Measurements from ENCODE around the gene CLCN5. TPM values are rescaled to one million over a fixed set of nuclear protein-coding genes. Genes with fewer than 3 reads are reported as not detected.

The CLCN5 gene
- total RNA-seq, 1 donor from 2014 or later = 36.4 TPM

GRCh38 chrX:49896951-49897350, 25.4 kb upstream of the CLCN5 start:
- TF ChIP-seq, protein P1, sequence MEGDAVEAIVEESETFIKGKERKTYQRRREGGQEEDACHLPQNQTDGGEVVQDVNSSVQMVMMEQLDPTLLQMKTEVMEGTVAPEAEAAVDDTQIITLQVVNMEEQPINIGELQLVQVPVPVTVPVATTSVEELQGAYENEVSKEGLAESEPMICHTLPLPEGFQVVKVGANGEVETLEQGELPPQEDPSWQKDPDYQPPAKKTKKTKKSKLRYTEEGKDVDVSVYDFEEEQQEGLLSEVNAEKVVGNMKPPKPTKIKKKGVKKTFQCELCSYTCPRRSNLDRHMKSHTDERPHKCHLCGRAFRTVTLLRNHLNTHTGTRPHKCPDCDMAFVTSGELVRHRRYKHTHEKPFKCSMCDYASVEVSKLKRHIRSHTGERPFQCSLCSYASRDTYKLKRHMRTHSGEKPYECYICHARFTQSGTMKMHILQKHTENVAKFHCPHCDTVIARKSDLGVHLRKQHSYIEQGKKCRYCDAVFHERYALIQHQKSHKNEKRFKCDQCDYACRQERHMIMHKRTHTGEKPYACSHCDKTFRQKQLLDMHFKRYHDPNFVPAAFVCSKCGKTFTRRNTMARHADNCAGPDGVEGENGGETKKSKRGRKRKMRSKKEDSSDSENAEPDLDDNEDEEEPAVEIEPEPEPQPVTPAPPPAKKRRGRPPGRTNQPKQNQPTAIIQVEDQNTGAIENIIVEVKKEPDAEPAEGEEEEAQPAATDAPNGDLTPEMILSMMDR (conservative IDR thresholded peaks at IDR 0.05) = no peak
- Mint-ChIP-seq H3K9me3 (peaks cover 9% of the 10 kb centered on the region), H3K27ac (no peak overlapping the region), H3K36me3 (no peaks in the 10 kb centered on the region), H3K4me3 (no peak overlapping the region), H3K27me3 (no peaks in the 10 kb centered on the region), H3K4me1 (ENCODE audit: unreplicated experiment) (no peaks in the 10 kb centered on the region)
- DNase-seq (ENCODE audit: extremely low spot score, unreplicated experiment) = no peak

GRCh38 chrX:49901048-49901447, 21.3 kb upstream of the CLCN5 start:
- Mint-ChIP-seq H3K4me3 (peak overlapping the region; percentile 23), H3K9me3 (peaks cover 13% of the 10 kb centered on the region)
- DNase-seq (ENCODE audit: extremely low spot score, unreplicated experiment) = no peak

DNA sequence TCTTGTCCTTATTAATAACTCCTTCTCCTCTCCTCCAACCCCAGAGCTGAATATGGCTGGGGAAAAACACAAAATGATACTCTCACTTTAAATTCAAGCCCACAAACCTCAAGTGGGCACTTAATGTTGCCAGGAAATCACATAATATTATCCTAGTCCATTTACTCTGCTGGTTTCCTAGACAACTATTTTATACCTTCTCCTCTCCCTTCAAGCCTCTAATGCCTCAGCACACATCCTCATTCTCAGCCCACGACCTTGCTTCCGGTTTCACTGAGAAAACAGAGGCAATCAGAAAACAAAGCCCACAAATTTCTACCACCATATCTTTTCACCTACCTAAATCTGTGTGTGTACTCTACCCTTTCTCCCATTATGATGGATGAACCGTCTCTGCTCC, 12.1 kb upstream of the CLCN5 start:
- peak overlapping the region; percentile 31 for H3K27ac Mint-ChIP-seq
- DNase-seq (ENCODE audit: extremely low spot score, unreplicated experiment) = no peak
- H3K27me3 Mint-ChIP-seq = no peaks in the 10 kb centered on the region
- no peaks in the 10 kb centered on the region for H3K9me3 Mint-ChIP-seq
- no peak overlapping the region for H3K4me3 Mint-ChIP-seq
- TF ChIP-seq, protein P1 (conservative IDR thresholded peaks at IDR 0.05) = no peak
- H3K36me3 Mint-ChIP-seq = no peaks in the 10 kb centered on the region
- H3K4me1 Mint-ChIP-seq (ENCODE audit: unreplicated experiment) = no peaks in the 10 kb centered on the region

More at GRCh38 chrX:49901048-49901447, 21.3 kb upstream of the CLCN5 start:
- peak overlapping the region; percentile 67 for H3K27ac Mint-ChIP-seq
- TF ChIP-seq, protein P1 (conservative IDR thresholded peaks at IDR 0.05) = no peak
- no peaks in the 10 kb centered on the region for H3K36me3 Mint-ChIP-seq
- H3K4me1 Mint-ChIP-seq (ENCODE audit: unreplicated experiment) = no peaks in the 10 kb centered on the region
- no peaks in the 10 kb centered on the region for H3K27me3 Mint-ChIP-seq

GRCh38 chrX:49912086-49912485, 10.3 kb upstream of the CLCN5 start:
- Mint-ChIP-seq H3K4me3 (no peak overlapping the region), H3K27me3 (no peaks in the 10 kb centered on the region)

DNA sequence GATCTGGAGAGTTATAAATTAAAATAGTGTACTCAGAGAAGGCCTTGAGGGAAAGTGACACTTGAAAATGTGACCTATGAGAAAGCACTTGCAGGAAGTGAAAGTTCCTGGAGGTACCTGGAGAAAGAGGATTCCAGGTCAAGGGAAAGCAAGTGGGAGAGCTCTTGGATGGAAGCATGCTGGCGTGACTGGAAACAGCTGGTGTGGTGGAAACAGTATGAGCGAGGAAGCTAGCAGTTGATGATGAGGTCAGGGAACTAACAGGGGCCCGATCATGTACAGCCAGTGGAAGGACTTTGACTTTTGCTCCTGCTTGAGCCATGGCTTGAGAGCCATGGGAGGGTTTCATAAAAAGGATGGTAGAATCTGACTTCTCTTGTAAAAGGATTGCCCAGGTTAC, 9.5 kb upstream of the CLCN5 start:
- no peaks in the 10 kb centered on the region for H3K4me1 Mint-ChIP-seq (ENCODE audit: unreplicated experiment)
- no peak overlapping the region for H3K4me3 Mint-ChIP-seq
- no peaks in the 10 kb centered on the region for H3K9me3 Mint-ChIP-seq
- no peak for DNase-seq (ENCODE audit: extremely low spot score, unreplicated experiment)
- H3K27me3 Mint-ChIP-seq = no peaks in the 10 kb centered on the region
- TF ChIP-seq, protein P1 (conservative IDR thresholded peaks at IDR 0.05) = no peak
- no peaks in the 10 kb centered on the region for H3K36me3 Mint-ChIP-seq
- no peak overlapping the region for H3K27ac Mint-ChIP-seq

More at GRCh38 chrX:49912086-49912485, 10.3 kb upstream of the CLCN5 start:
- Mint-ChIP-seq H3K36me3 (no peaks in the 10 kb centered on the region), H3K4me1 (ENCODE audit: unreplicated experiment) (no peaks in the 10 kb centered on the region), H3K9me3 (no peaks in the 10 kb centered on the region), H3K27ac (no peak overlapping the region)
- TF ChIP-seq, protein P1 (conservative IDR thresholded peaks at IDR 0.05) = no peak
- no peak for DNase-seq (ENCODE audit: extremely low spot score, unreplicated experiment)
